ENCODE results near the gene KCNC3. TPM values are rescaled to one million over a fixed set of nuclear protein-coding genes. Genes with fewer than 3 reads are reported as not detected.

The KCNC3 gene
- total and polyA plus RNA-seq, 2 of the 4 experiments (the other 2 are of a cell fraction), result 0.07 TPM; not detected in 1

DNA sequence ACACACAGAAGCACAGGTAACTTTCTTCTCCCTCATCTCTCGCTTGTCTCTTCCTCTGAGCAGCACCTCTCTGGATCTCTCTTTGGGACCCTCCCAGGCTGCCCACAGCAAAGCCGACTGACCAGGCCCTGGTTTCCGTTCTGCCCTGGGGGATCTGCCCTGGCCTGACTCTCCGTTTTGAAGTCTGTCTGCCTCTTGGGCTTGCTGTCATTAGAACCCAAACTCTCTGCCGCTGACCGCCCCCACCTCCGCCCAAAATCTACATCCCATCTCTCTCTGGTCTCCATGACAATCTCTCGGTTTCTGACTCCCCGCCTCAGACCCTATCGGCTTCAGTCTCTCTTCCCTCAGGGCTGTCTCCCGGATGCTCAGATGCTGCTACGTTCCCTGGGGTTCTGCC is 6.9 kb downstream of the KCNC3 start:
- H3K79me1 ChIP-seq (ENCODE audit: low read depth in 1 of 2, low read length in 2 of 2), result no peaks in the 10 kb centered on the region
- no peak for TF ChIP-seq RCOR1 (IDR thresholded peaks at IDR 0.05; ENCODE audit: insufficient replicate concordance, low read length)
- TF ChIP-seq FOS (IDR thresholded peaks at IDR 0.05; ENCODE audit: low read depth, low read length), result no peak
- TF ChIP-seq CTCF (conservative IDR thresholded peaks at IDR 0.05; ENCODE audit: low read depth, low read length), result no peak
- no peak for TF ChIP-seq SMC3 (IDR thresholded peaks at IDR 0.05; ENCODE audit: low read depth, low read length)
- no peak for TF ChIP-seq POLR2A (IDR thresholded peaks at IDR 0.05; ENCODE audit: low read depth, low read length)
- TF ChIP-seq, protein P1, sequence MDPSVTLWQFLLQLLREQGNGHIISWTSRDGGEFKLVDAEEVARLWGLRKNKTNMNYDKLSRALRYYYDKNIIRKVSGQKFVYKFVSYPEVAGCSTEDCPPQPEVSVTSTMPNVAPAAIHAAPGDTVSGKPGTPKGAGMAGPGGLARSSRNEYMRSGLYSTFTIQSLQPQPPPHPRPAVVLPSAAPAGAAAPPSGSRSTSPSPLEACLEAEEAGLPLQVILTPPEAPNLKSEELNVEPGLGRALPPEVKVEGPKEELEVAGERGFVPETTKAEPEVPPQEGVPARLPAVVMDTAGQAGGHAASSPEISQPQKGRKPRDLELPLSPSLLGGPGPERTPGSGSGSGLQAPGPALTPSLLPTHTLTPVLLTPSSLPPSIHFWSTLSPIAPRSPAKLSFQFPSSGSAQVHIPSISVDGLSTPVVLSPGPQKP (IDR thresholded peaks at IDR 0.05; ENCODE audit: borderline replicate concordance, low read depth, low read length), result no peak
- TF ChIP-seq NFE2L2 (IDR thresholded peaks at IDR 0.05; ENCODE audit: low read depth, low read length), result no peak
- no peak for TF ChIP-seq BHLHE40 (IDR thresholded peaks at IDR 0.05; ENCODE audit: low read depth, low read length)
- no peak for TF ChIP-seq CEBPB (IDR thresholded peaks at IDR 0.05; ENCODE audit: low read depth, low read length)
- TF ChIP-seq RAD21 (IDR thresholded peaks at IDR 0.05; ENCODE audit: low read length), result no peak
- H2BK20ac ChIP-seq (ENCODE audit: low read depth, low read length), result no peak overlapping the region
- BruUV-seq (replicated peaks), result no TSS peak
- H3K27me3 ChIP-seq (ENCODE audit: control insufficient read depth, insufficient read depth, low read length), result peaks cover 6% of the 10 kb centered on the region
- no peak overlapping the region for H3K4me2 ChIP-seq (ENCODE audit: low read depth, low read length)
- no peaks in the 10 kb centered on the region for H3K4me1 ChIP-seq (ENCODE audit: control insufficient read depth, insufficient read depth, low read length)
- no peak overlapping the region for H2BK15ac ChIP-seq (ENCODE audit: low read depth, low read length)
- no peak overlapping the region for H2BK120ac ChIP-seq (ENCODE audit: low read depth, low read length)
- H2AFZ ChIP-seq (replicated peaks; ENCODE audit: low read length, poor library complexity), result no peak overlapping the region
- intact Hi-C loops (cut with micrococcal nuclease) (no loop called here), in situ Hi-C loops (cut with MboI; ENCODE audit: low sequenced_read_pairs) (no loop called here), dilution Hi-C loops (cut with HindIII; ENCODE audit: low sequenced_read_pairs, unreplicated experiment) (no loop called here)
- no peak overlapping the region for H3K56ac ChIP-seq (ENCODE audit: extremely low read depth, insufficient read depth, low read length)
- WGBS, 2 experiments (ENCODE audit: extremely low coverage in 2 of 2, insufficient read length in 1 of 2), result 59% methylated on average over 9 of the region's 12 CpGs; no CpG with 5 or more reads in 1 of the 2 experiments
- H3K4me3 ChIP-seq (ENCODE audit: insufficient read depth, low read depth, low read length), result no peak overlapping the region
- no peaks in the 10 kb centered on the region for H4K20me1 ChIP-seq (ENCODE audit: insufficient read depth, low read length)
- no peak overlapping the region for H4K5ac ChIP-seq (ENCODE audit: low read depth, low read length)
- H3K9me3 ChIP-seq (ENCODE audit: control insufficient read depth, insufficient read depth, low read length), result no peaks in the 10 kb centered on the region
- H4K91ac ChIP-seq (ENCODE audit: insufficient read depth, low read depth, low read length), result no peak overlapping the region
- no peak overlapping the region for H3K9ac ChIP-seq (ENCODE audit: low read depth, low read length)
- H4K8ac ChIP-seq (ENCODE audit: low read depth in 2 of 2, low read length in 2 of 2), result no peak overlapping the region
- no peak overlapping the region for H2AK9ac ChIP-seq (replicated peaks; ENCODE audit: low read depth, low read length, poor library complexity)
- H3K36me3 ChIP-seq (ENCODE audit: control insufficient read depth, insufficient read depth, low read length), result no peaks in the 10 kb centered on the region
- ATAC-seq (ENCODE audit: low read depth) (no peak), DNase-seq (no peak)
- H3K4ac ChIP-seq (ENCODE audit: low read depth, low read length), result no peak overlapping the region
- no peak overlapping the region for H3K18ac ChIP-seq (ENCODE audit: low read depth, low read length)
- no peak overlapping the region for H3K23ac ChIP-seq (ENCODE audit: low read depth, low read length)
- POLR2A ChIA-PET (ENCODE audit: unreplicated experiment), result no interaction called here
- CTCF ChIA-PET, result no interaction called here
- no peaks in the 10 kb centered on the region for H3K9me1 ChIP-seq (ENCODE audit: insufficient read depth, low read length)
- no peak overlapping the region for H3K27ac ChIP-seq (ENCODE audit: insufficient read depth, low read length)
- H3K14ac ChIP-seq (replicated peaks; ENCODE audit: low read depth, low read length), result no peak overlapping the region
- H2BK5ac ChIP-seq (ENCODE audit: low read depth, low read length, poor library complexity, severe bottlenecking), result no peak overlapping the region
- no peak overlapping the region for H2AK5ac ChIP-seq (ENCODE audit: low read depth, low read length)

Measured in IMR-90 (cell line).